CD4-positive, alpha-beta T cell treated with Interferon alpha-2 for 1 hour (primary cell): ENCODE data around the gene PRKN.

Source experiments
- DNase-seq, 2 donors: peaks; one replicate each; pipeline ENCODE4 v3.0.0-alpha.2; 2020 to 2022

PRKN gene

GRCh38 chr6:162727322-162728182 is at the start of gene PRKN, which contains the start of gene PACRG:
Gene PRKN (minus strand): TSS chr6:162727766.
Gene PACRG (plus strand): TSS chr6:162727974.
- DNase-seq: peak; percentile 98

GRCh38 chr6:162777091-162777490 is 49.5 kb upstream of the PRKN start:
- no peak for DNase-seq

DNA sequence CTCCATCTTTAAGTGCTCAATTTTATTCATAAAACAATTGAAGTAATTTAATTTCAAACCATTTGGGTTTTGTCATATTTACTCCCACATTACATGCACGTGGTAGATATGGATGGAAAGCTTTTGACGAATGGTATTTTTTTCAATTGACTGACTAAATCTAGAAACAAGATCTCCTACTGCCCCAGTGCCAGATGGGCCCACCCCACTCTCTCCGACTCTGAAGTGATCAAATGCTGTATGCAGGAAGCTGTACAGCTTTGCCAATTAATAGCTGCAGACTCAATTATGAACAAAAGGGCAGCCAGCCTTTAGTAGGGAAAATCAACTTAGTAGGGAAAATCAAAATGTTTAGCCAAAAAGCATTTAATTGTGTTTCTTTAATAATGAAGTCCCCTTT is 46.4 kb upstream of the PRKN start:
- DNase-seq: no peak

- DNase-seq: no peak
Measured at GRCh38 chr6:162772466-162772865, 44.9 kb upstream of the PRKN start.

- DNase-seq: no peak
Measured at GRCh38 chr6:162770955-162771354, 43.4 kb upstream of the PRKN start.

- no peak for DNase-seq
Measured at GRCh38 chr6:162770136-162770535, 42.6 kb upstream of the PRKN start.

GRCh38 chr6:162753775-162754174 is 26.2 kb upstream of the PRKN start:
- DNase-seq: no peak

DNA sequence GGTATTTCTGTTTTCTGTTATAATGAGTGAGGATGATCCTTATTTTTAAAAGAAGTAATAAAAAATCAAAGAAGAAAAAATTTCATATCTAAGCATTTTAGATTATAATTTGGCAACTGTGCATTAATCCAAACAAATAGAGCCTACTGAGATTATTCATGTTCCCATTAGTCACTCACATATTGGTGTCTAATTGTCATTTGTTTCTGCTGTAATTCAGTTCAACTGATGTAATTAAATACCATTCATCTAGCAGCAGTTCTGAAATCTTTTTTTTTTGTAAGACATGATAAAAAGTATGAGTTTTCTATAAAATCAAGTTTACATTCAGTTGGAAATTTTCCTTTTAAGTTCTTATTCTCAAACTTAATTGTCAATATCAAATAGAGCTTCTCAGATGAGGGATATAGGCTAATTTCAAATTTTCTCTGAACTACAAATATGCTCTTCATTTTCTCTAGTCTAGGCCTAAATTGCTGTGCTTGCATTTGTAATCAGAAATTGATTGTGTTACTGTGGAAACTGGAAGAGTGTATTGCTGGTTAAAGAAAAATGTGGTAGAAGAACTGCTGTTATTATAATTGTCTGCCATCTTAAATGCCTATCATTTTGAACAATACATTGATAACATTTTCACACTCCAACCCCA is 23.8 kb upstream of the PRKN start:
- no peak for DNase-seq

DNA sequence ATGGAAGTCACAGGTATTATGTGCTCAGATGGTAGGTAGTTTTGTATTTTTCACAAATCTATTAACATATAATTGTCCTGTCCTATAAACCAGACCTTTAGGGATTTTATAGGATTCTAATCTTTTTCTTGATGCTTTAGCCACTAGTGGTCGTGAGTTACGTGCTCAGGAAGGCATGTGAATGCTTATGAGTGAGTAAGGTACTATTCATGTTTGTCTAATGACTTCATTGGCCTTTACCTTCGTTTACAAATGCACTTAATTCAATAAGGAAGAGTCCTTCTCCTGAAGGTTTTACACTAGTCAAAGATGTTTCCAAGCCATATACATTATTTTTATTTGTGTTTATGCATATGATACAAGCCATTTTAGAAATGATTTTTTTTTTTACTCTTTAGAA is 23.2 kb upstream of the PRKN start:
- DNase-seq: no peak

DNA sequence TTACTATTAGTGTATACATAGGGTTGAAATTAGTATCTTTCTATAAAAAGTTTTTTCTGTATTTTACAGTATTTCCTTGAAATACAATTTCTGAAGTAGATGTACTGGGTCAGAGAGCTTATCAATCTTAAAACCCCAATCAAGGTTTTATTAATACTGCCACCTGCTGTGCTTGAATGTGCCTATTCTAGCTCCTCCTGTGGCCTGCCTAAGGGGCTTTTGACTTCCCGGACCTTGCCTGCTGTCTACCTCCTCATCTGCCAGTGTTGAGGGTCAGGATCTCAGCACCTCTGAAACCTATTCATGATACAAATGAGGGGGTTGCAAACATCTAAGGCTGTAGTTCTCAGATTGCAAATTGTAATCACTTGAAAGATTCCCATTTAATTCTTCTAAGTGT is 9.4 kb upstream of the PRKN start:
- no peak for DNase-seq

GRCh38 chr6:162733489-162733888 is 5.9 kb upstream of the PRKN start:
- peak; percentile 2 to 41 for DNase-seq

DNA sequence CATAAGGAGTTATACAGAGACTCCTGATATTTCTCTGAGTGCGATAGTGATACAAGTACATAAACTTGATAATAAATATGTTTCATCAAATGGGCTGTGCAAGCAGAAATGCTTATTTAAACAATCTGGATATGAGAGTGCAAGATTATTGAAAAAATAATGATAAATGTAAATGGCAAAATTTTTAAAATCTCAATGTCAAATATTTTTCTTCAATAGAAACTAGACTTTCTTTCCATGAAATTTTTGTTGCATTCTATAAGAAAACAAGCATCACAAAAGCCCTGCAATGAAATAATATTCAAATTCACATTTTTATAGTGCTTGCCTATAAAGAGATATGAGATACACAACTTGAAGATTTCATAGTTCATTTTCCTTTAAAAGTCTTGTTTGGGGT is 2.9 kb upstream of the PRKN start:
- no peak for DNase-seq

DNA sequence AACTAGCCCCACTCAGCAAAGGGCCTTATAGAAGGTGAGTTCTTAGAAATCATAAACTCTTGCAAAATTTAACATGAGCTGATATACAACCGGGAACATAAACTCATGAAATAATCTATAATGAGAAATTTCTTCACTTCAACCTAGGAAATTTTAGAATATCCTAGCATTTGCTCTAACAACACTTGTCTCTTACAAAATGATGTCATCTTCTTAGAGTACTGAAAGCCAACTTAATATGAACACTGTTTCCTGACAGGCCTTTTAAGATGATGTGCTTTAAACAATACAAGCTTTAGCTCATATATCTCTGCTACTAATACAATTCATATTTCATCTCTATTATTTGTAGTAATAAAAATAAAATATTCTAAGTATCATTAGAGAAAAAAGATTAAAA is 1.1 kb upstream of the PRKN start:
- no peak for DNase-seq

DNA sequence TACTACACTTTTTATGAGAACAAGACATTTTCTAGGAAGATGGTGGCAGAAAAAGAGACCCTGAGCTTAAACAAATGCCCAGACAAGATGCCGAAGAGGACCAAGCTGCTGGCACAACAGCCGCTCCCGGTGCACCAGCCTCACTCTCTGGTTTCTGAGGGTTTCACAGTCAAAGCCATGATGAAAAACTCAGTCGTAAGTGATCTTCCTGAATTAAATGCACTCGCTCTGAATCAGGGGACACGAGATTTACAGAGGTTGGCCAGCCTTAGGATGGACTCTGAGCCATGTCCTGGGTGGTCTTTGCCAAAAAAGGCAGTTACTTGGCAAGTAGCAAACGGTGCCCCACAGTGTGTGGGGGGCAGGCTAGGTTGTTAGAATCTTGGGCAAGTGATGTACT is 631 bp upstream of the PRKN start:
- no peak for DNase-seq

- peak in 1 of 2 donors; percentile 35 for DNase-seq
Measured at GRCh38 chr6:162726947-162727321, 632 bp downstream of the PRKN start.

DNA sequence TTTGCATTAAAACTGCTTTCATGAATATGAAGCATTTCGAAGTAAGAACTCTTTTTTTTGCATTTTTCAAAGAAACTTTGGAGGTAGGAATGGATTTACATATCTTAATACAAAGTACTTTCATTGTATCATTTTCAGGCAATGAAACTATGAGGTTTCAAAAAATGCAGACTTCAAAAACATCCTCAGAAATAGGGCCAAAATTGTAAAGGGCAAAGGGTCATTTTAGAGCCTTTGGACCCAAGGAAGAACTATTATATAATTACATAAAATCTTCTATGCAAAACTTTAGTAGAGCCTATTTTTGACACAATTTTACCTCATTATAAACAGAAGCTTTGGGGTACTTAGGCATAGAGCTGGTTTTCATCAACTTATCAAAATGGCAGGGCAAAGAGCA is 4.9 kb downstream of the PRKN start:
- DNase-seq: no peak

- DNase-seq: no peak
Measured at GRCh38 chr6:162722226-162722625, 5.3 kb downstream of the PRKN start.

- no peak for DNase-seq
Measured at GRCh38 chr6:162721404-162721687, 6.2 kb downstream of the PRKN start.

DNA sequence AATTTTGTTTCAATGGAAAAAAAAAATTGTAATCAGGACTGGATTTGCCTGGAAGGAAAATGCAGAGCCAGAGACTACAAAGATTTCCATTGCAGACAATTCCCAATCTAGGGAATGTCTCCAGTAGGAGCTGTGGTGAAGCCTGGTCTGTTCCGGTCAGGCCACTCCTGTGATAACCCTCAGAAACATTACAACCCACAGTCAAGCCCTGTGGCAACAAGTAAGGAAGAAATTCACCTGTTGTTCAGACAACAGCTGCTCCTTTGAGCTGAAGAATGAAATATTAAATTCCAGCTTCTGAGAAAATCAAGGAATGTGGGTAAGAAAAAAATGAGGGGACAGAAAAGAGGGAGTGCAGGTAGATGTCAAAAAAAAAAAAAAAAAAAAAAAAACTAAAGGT is 8.0 kb downstream of the PRKN start:
- no peak for DNase-seq

DNA sequence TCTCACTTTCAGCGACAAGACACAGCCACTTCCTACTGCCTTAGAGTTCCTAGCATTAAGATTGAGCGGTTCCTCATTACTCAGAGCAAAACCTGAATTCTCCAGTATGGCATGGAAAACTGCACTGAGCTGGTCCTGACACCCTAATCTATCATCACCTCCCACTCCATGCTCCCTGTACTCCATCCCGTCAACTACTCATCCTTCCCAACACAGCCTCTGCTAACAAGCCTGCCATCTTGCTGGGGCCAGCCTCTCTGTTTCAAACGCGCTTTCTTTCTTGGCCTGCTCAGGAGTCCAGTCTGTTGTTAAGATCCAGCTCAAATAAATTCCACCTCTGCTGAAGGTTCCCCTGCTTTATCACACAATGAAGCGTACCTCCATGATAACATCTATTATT is 12.0 kb downstream of the PRKN start:
- no peak for DNase-seq

- DNase-seq: no peak
Measured at GRCh38 chr6:162713974-162714780, 13.4 kb downstream of the PRKN start.

DNA sequence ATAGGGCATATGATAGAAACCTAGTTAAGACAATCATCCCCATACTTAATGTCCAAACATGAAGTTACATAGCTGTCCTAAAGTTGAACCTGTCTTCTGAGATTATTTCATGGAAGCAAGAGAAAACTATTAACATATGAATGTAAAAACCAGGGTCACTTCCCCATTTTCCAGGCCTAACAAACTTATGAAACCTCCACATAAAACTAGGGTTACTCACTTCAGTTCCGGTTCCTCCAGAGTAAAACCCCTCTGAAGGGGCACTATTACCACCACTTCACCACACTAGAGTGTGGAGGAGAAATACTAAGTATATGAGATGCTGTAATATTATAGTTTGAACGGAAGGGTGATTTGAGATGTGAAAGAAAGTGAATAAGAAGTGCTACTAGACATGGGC is 14.9 kb downstream of the PRKN start:
- no peak for DNase-seq

- no peak for DNase-seq
Measured at GRCh38 chr6:162711376-162711775, 16.2 kb downstream of the PRKN start.

DNA sequence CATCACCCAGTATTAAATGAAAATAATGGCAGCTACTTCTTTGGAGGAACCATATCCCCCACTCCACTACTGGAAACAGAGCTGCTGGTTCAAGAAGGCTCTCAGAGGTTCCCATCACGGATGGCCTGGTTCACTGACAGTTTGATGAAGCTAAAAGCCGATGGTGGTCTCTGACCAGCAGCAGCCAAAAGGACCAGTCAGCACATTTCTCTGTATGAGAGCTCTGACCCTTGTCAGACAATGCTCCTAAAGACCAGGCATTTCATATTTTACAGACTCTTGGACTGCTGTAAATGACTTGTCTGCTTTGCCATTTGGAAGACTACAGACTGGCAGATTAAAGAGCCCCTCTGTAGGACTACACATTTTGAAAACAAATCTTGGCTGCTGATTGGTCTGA is 16.6 kb downstream of the PRKN start:
- no peak for DNase-seq
